Endothelial cell of umbilical vein (primary cell): ENCODE results near the gene MAPKAP1. TPM values are rescaled to one million over a fixed set of nuclear protein-coding genes. Genes with fewer than 3 reads are reported as not detected.

Experiments
- BruUV-seq: library from RNA; stranded (reverse); fragments of 400-500 nt; replicated peaks from 2 replicates; lab custom pipeline; 2021; lab: Mats Ljungman, UMichigan
- CTCF ChIA-PET: fragments of 300-600, 350-600 bp; sonication (Branson Sonifier 250); formaldehyde crosslinking; loops from one replicate; lab custom pipeline; 2021; ENCODE audit warnings: antibody characterized with exemption, inconsistent platforms; lab: Charles Lee
- POLR2A ChIA-PET: fragments of 300-600, 350-600 bp; sonication (Branson Sonifier 250); formaldehyde crosslinking; loops from one replicate; lab custom pipeline; 2021; ENCODE audit warnings: antibody characterized with exemption, inconsistent platforms; lab: Charles Lee
- DNase-seq: peaks from one replicate; pipeline ENCODE4 v3.0.0-alpha.2; 2011; ENCODE audit warnings: low read depth, low spot score
- FAIRE-seq: peaks from 2 replicates; lab custom pipeline; 2011; peaks lifted over from hg19 to GRCh38; lab: Jason Lieb, UNC
- H2AFZ ChIP-seq: 2 replicates; pipeline ENCODE4 v1.6.0; 2012; ENCODE audit warnings: low read depth, low read length, control low read depth, inconsistent platforms
- H3K27ac ChIP-seq: 2 replicates; pipeline ENCODE4 v1.5.1; 2011; ENCODE audit warnings: low read depth, mild to moderate bottlenecking, control low read depth, low read length, moderate library complexity; ENCODE audit not compliant: insufficient read depth
- H3K27me3 ChIP-seq, 2 experiments: 2 replicates each; pipeline versions ENCODE4 v1.6.0 to v1.6.1; 2011; ENCODE audit warnings: low read length in 2 of 2, mixed read lengths in 1 of 2; ENCODE audit not compliant: control insufficient read depth in 2 of 2, insufficient read depth in 2 of 2
- H3K36me3 ChIP-seq, 2 experiments: 2 replicates in 1 of 2; 3 replicates in 1 of 2; pipeline ENCODE4 v1.5.1; 2011; ENCODE audit warnings: low read length in 2 of 2, mild to moderate bottlenecking in 1 of 2, moderate library complexity in 1 of 2; ENCODE audit not compliant: control insufficient read depth in 2 of 2, insufficient read depth in 2 of 2; ENCODE audit errors: extremely low read depth in 1 of 2
- H3K4me1 ChIP-seq: 3 replicates; pipeline ENCODE4 v1.5.1; 2011; ENCODE audit warnings: mild to moderate bottlenecking, low read length; ENCODE audit not compliant: control insufficient read depth, insufficient read depth; ENCODE audit errors: extremely low read depth
- H3K4me2 ChIP-seq: 2 replicates; pipeline ENCODE4 v1.6.1; 2011; ENCODE audit warnings: low read length, control low read depth, mixed read lengths; ENCODE audit not compliant: insufficient read depth
- H3K4me3 ChIP-seq, 3 experiments: fragments of 200-600 bp in 1 of 3; sonication (generic), shearing (Covaris generic) in 1 of 3; replicated peaks in 1 of 3; 2 replicates each; pipeline ENCODE4 v1.5.1; 2011 to 2016; ENCODE audit warnings: control low read depth in 3 of 3, low read length in 3 of 3, mild to moderate bottlenecking in 2 of 3, inconsistent platforms in 1 of 3, low read depth in 1 of 3, moderate library complexity in 1 of 3; ENCODE audit not compliant: insufficient read depth in 1 of 3
- H3K79me2 ChIP-seq: 2 replicates; pipeline ENCODE4 v1.6.0; 2012; ENCODE audit warnings: low read length, inconsistent platforms; ENCODE audit not compliant: control insufficient read depth, insufficient read depth
- H3K9ac ChIP-seq: replicated peaks from 2 replicates; pipeline ENCODE3; 2011; ENCODE audit warnings: low read length, control low read depth; ENCODE audit not compliant: insufficient read depth; ENCODE audit errors: extremely low read depth
- H3K9me1 ChIP-seq: replicated peaks from 3 replicates; pipeline ENCODE4 v1.6.0; 2011; ENCODE audit warnings: mild to moderate bottlenecking, low read length; ENCODE audit not compliant: control insufficient read depth, insufficient read depth; ENCODE audit errors: extremely low read depth
- H3K9me3 ChIP-seq: replicated peaks from 2 replicates; pipeline ENCODE4 v1.5.1; 2012; ENCODE audit warnings: low read length, inconsistent platforms; ENCODE audit not compliant: control insufficient read depth, insufficient read depth
- H4K20me1 ChIP-seq: replicated peaks from 2 replicates; pipeline ENCODE3; 2011; ENCODE audit warnings: mild to moderate bottlenecking, low read length; ENCODE audit not compliant: control insufficient read depth, insufficient read depth; ENCODE audit errors: extremely low read depth
- CTCF ChIP-seq, 2 donors: IDR thresholded peaks; 1 replicate in 1 of 2; 2 replicates in 1 of 2; pipeline ENCODE4 v1.5.1; 2011; ENCODE audit warnings: low read length in 2 of 2, mild to moderate bottlenecking in 2 of 2, moderate library complexity in 2 of 2, control low read depth in 1 of 2, inconsistent platforms in 1 of 2, low read depth in 1 of 2; ENCODE audit not compliant: insufficient read depth in 1 of 2; ENCODE audit errors: extremely low read depth in 1 of 2
- GATA2 ChIP-seq: IDR thresholded peaks from 2 replicates; pipeline ENCODE4 v1.7.0; 2011; ENCODE audit warnings: low read depth, mild to moderate bottlenecking, moderate library complexity, mixed read lengths, low read length; ENCODE audit not compliant: insufficient read length, insufficient read depth
- MAX ChIP-seq: IDR thresholded peaks from 2 replicates; pipeline ENCODE4 v1.6.1; 2011; ENCODE audit not compliant: insufficient read depth, insufficient read length
- MYC ChIP-seq: IDR thresholded peaks from one replicate; pipeline ENCODE4 v1.6.1; 2011; ENCODE audit warnings: mild to moderate bottlenecking, low read depth, low read length
- POLR2A ChIP-seq: IDR thresholded peaks from 2 replicates; pipeline ENCODE4 v1.6.1; 2012; ENCODE audit warnings: low read depth, mild to moderate bottlenecking, control low read depth, low read length
- dilution Hi-C: fragments of 300-500 bp; cut with MboI; formaldehyde crosslinking; loops from one replicate; pipeline ENCODE4 v1.15.0; 2019; ENCODE audit warnings: low sequenced_read_pairs; ENCODE audit not compliant: extremely low pct_ligation_motif_present
- intact Hi-C: fragments of 100-400 bp; cut with micrococcal nuclease; formaldehyde crosslinking; loops from one replicate; pipeline ENCODE4 v1.10.0; 2022
- polyA plus RNA-seq, 4 experiments: library from polyadenylated mRNA; depleted of rRNA in 3 of 4; stranded (reverse) in 3 of 4; unstranded in 1 of 4; fragments of >200 nt; gene quantifications; 2 replicates each; pipeline versions ENCODE4 v1.2.1 to v1.2.3, GENCODE V29; 2011 to 2012; ENCODE audit warnings: missing spikeins in 1 of 4
- total RNA-seq: library from RNA; stranded (reverse); gene quantifications from 2 replicates; pipeline ENCODE4 v1.2.3, GENCODE V29; 2021

Gene MAPKAP1
- total and polyA plus RNA-seq, 2 donors (not counting 3 experiments of a cell fraction or from before 2014, with no cell fraction given) = 61.9 to 99.1 TPM

- H3K4me3 ChIP-seq = no peak overlapping the region
- H3K4me1 ChIP-seq = no peaks in the 10 kb centered on the region
- no peak overlapping the region for H2AFZ ChIP-seq
- no peak for DNase-seq
- no peak overlapping the region for H3K4me2 ChIP-seq
- BruUV-seq = no TSS peak
- CTCF ChIA-PET = interaction anchor here (1.5 kb wide), 1 partner anchor 106 kb away, joined by 3 read pairs; no protein-coding TSS in a partner anchor
- no peaks in the 10 kb centered on the region for H3K9me3 ChIP-seq
- intact Hi-C loops (no loop called here), dilution Hi-C loops (no loop called here)
- FAIRE-seq = no peak
- H3K27ac ChIP-seq = no peak overlapping the region
- POLR2A ChIA-PET = no interaction called here
- H3K9ac ChIP-seq = no peak overlapping the region
- TF ChIP-seq CTCF (IDR thresholded peaks at IDR 0.05; ENCODE audit: extremely low read depth in 1 of 2, insufficient read depth in 1 of 2, low read depth in 1 of 2, low read length in 2 of 2) (no peak), GATA2 (no peak), POLR2A (no peak), MAX (no peak), MYC (no peak)
- no peaks in the 10 kb centered on the region for H4K20me1 ChIP-seq
- H3K79me2 ChIP-seq = no peaks in the 10 kb centered on the region
- no peaks in the 10 kb centered on the region for H3K9me1 ChIP-seq
- H3K36me3 ChIP-seq = no peaks in the 10 kb centered on the region
- H3K27me3 ChIP-seq = no peaks in the 10 kb centered on the region
Observed at GRCh38 chr9:125496313-125496834, 210.6 kb downstream of the MAPKAP1 start.
